HG03432 (cell line): ENCODE measurements around the gene RAP2A.

ENCODE experiments used
- ATAC-seq: cut with Tn5 transposase; IDR thresholded peaks from one replicate; pipeline ENCODE4 v1.9.1; 2021; ENCODE audit warnings: mild to moderate bottlenecking, moderate library complexity; ENCODE audit not compliant: unreplicated experiment

The RAP2A gene

DNA sequence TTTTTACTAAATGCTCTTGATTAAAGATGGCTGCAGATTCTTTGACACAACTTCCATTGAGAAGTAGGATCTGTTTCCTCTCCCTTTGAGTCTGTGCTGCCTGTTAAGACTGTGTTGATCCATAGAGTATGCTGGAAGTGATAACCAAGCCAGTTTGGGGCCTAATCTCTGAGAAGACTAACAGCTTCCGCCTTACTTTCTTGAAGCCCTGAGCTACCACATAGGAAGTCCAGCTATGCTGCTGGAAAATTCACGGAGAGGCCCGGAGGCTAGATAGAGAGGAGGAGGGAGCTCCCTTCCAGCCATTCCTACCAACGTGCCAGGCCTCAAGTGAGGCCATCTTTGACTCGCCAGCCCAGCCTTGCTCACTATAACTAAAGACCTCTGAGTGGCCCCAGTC is 12.5 kb downstream of the RAP2A start:
- no peak for ATAC-seq

- peak; percentile 77 for ATAC-seq
Observed at GRCh38 chr13:97448503-97449251, 14.7 kb downstream of the RAP2A start.

GRCh38 chr13:97454699-97455098 is 20.7 kb downstream of the RAP2A start:
- no peak for ATAC-seq

GRCh38 chr13:97456047-97456446 is 22.1 kb downstream of the RAP2A start:
- ATAC-seq: no peak

DNA sequence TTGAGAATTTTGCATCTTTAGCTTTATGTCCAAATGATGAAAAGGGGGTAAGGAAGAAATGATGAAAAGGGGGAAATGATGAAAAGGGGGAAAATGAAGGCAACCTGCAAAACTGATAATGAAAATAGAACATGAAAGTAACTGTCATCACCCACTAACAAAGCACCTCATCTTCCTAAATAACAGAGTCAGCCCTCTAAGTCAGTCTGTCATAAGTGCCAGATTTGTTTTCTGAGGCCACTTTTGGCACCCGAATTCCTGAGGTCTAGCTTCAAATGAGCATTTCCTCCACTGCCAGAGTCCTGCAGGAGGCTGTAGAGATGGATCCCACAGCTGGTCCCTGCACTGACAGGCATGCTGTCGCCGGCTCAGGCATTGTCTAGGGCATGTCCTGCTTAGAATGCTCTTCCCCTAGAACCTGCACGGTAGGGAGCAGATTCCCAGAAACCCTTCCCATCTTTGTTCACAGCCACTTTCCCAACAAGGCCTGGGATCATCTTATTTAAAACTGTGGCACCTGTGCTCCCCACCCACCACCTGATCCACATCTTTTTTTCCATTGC is 25.3 kb downstream of the RAP2A start:
- ATAC-seq: peak; percentile 45

- peak; percentile 95 for ATAC-seq
Observed at GRCh38 chr13:97460004-97460775, 26.2 kb downstream of the RAP2A start.

DNA sequence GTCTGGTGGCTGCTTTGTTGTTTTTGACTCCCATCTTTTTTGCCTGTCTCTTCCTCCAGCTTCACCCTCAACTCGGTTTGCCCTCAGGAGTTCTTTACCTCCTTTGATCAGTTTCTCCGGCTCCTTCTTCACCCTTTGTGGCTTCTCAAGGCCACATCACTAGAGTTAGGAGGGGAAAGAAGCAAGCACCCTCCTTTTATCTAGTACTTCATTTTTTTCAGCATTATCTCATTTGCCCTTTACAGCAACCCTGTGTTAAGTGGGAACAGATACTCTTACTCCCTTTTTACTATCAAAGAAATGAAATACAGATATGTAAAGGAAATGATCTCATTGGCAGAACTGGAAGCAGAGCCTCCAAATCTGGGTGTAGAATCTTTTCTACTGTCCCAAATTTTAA is 26.9 kb downstream of the RAP2A start:
- no peak for ATAC-seq

GRCh38 chr13:97464561-97464960 is 30.6 kb downstream of the RAP2A start:
- no peak for ATAC-seq

DNA sequence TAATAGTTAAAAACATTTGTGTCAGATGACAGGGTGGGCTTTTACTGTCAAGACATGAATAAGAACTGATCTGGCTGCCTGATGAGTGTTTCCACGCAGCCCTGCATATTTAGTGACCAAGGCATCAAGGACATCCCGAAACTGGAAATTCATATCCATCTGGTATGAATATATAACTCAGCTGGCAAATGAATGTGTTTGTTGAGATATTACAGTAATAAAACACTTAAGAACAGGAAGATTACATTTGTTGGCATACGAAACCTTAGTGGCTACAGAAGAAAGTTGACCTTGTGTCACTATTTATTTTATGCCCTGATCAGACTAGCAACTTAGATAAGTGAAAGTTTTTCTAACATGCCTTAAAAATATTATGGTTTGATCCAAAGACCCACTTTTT is 32.8 kb downstream of the RAP2A start:
- no peak for ATAC-seq

DNA sequence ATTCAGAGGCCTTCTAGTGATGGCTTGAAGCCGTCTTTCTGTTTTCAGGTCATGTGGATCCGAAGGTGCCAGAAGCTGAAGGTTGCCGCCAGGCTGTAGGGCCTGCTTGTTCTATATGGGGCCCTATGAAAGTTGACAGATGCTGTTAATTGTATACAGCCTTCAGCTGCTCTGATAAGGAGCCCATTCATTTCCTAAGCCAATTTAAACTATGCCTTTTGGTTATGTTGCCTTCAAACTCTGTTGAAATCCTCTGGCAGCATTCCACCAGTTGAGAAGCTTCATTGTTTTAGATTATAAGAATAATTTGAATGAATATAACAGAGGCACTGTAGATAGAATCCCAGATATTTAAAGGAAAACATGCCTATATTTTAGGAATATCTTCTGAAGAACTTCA is 34.4 kb downstream of the RAP2A start:
- no peak for ATAC-seq

DNA sequence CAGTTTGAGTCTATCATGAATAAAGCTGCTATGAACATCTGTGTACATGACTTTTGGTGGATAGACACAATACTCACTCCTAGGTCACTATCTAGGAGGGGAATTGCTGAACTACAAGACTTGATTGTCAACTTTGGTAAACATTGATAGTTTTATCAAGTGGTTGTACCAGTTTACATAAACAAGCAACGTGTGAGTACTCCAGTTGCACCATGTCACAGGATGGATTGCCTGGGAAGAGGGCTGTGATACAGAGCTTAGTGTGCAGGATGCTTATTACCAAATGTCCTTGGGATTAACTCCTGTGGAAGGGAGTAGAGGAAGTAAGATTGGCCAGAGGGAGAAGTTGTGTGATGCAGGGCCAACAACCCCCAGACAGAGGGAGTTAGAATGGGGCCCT is 37.7 kb downstream of the RAP2A start:
- no peak for ATAC-seq

DNA sequence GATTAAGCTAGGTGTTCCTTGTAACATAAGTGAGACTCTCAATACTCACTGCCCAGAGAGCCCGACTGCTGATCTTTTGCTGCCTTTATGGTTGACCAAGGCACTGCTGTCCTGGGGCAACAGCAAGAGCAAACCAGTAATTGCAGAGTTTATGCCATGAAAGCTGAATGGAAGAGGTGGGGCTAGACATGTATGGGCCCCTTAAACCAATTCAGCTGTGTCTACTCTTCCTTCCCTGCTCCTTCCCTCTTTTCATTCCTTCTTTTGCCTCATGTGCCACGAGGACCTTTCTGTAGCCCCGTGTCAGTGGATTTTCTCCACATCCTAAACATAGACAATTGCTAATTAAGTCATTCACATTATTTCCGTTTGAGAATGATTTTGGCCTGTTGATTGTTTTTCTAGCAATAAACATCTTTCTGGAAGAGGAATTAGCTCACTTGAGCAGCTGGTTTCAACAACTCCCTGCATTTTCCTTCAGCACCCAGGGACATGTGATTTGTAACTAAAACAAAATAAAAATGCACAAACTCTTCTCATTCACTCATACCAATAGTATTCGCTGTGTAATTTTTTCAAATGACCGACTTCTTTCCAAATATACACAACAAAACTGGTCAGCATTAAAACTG is 40.5 kb downstream of the RAP2A start:
- ATAC-seq: no peak

DNA sequence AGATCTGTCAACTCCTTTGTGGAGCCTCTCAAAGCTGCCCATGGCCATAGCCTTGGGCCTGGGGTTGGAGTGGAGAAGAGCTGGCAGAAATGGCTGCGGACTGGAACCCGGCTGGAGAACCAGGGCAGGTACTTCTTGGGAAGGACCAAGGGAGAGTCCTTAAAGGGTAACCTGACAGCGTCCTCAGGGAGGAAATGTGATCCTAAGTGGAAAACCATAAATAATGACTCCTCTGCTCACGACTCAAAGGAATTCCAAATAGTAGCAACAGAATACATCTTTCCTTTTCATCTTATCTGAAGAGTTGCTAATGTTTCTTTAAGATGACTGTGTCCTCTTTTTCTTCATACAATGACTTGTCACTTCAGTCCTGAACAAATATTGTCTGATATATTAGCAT is 41.0 kb downstream of the RAP2A start:
- no peak for ATAC-seq

DNA sequence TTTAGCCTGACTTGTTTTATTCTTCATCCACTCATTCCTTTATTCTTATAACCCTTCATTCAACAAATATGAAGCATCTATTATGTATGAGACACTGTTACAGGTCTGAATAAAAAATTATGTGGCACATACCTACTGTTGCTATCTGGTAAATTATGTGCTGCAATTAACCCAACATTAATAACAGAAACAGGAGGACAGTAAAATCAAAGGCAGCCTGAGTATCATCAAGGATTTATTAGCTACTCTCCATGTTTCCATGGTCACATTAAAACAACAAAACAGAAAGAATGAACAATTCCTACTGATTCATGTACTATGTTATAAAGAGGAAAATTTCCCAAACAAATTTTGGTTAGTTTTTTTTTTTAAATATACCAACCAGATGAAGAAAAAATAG is 43.9 kb downstream of the RAP2A start:
- no peak for ATAC-seq

- no peak for ATAC-seq
Observed at GRCh38 chr13:97478247-97478646, 44.3 kb downstream of the RAP2A start.

GRCh38 chr13:97483465-97483864 is 49.5 kb downstream of the RAP2A start:
- ATAC-seq: no peak

DNA sequence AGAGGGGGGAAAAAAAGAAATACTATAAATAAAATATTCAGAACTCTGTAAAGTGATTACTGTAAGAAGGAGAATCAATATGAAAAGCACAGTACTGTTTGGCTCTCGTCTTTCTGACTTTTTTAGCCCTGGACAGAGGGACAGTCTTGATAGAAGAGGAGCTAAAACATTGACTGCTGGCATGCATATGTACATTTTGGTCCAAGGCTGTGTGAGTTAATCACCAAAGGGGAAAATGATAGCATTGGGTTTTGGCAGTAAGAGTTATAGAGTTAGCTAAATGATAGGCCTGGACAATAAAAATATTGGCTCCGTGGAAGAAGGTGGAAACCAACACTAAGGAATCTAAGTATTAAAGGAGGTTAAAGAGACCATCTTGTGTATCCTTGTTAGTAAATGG is 50.3 kb downstream of the RAP2A start:
- no peak for ATAC-seq

- no peak for ATAC-seq
Observed at GRCh38 chr13:97485320-97485719, 51.4 kb downstream of the RAP2A start.

DNA sequence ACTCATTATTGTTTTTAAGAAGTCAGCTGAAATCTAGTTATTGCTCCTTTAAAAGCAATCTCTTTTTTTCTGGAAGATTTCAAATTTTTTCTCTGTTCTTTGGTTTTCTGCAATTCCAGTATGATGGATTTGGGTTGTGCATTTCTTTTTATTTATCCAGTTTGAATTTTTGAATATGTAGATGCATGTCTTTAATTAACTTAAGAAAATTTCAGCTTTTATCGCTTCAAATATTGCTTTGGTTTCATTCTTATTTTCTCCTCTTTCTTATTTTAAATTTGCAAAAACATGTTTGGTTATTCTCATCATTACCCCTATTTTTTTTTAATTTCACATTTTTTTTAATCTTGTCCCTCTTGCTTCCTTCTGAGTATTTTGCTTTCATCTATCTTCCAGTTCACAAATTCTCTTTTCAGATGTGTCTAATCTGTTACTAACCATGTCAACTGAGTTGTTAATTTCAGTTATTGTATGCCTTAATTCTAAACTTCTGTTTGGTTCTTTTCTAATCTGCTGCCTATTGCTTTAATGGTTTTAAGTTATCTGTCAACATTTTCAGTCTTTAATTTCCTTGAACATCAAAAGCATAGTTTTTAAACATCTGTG is 56.8 kb downstream of the RAP2A start:
- ATAC-seq: no peak

DNA sequence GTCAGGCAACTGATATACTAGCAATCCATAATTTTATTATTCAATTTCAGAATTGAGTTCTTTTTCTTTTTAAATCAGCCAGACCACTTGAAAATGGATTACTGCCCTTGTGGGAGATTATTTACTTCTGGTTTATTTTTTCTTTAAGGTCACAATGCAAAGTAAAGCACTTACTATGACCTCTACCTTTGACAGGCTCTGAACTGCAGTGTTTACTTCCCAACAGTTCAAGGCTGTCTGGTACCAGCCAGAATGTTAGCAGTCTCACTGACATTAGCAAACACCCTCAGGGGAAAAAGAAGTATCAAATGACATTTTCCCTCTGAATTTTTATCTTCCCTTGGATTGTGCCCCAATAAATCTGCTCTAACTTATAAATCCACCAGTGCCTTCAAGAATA is 57.5 kb downstream of the RAP2A start:
- ATAC-seq: no peak

DNA sequence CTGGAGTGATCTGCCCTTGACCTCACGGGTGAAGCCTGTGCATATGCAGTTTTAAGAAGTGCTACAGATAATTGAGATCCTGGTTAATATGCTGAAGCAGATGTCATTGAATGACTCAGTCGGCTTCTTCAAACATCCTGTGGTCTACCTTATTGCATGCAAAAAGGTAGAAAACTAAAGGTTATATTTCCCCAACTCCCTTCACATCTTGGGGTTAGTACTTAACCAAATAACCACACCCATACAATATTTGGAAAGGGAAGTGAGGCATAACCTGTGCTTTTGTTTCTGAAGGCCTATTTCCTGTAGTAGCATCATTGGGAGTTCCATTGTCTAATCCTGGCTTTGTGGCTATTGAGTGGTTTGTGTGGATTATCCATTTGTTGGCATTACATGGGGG is 58.3 kb downstream of the RAP2A start:
- ATAC-seq: no peak
